SK-N-MC (cell line): ENCODE measurements around the gene SCFD2.

Experiments
- DNase-seq: peaks from one replicate; pipeline ENCODE4 v3.0.0-alpha.2; 2011; ENCODE audit warnings: low read depth, low spot score
- H3K27ac ChIP-seq: fragments of 200-600 bp; sonication (generic); 2 replicates; pipeline ENCODE4 v1.5.1; 2016; ENCODE audit warnings: mixed run types
- H3K36me3 ChIP-seq: fragments of 200-600 bp; sonication (generic); 2 replicates; pipeline ENCODE4 v1.6.1; 2017; ENCODE audit warnings: antibody characterized with exemption, low read length, mixed read lengths; ENCODE audit not compliant: insufficient read depth
- H3K4me3 ChIP-seq: fragments of 200-600 bp; sonication (generic); 2 replicates; pipeline ENCODE4 v1.5.1; 2016
- H3K9ac ChIP-seq: fragments of 200-600 bp; sonication (generic); 2 replicates; pipeline ENCODE4 v1.8.0; 2017; ENCODE audit warnings: mixed run types, mixed read lengths; ENCODE audit not compliant: insufficient read length
- H3K9me3 ChIP-seq: fragments of 200-600 bp; sonication (generic); 2 replicates; pipeline ENCODE4 v1.6.1; 2017; ENCODE audit warnings: low read depth, mild to moderate bottlenecking, antibody characterized with exemption, low read length, moderate library complexity, mixed read lengths
- EZH2 ChIP-seq: fragments of 200-600 bp; sonication (generic); IDR thresholded peaks from one replicate; pipeline ENCODE4 v1.6.1; 2017; ENCODE audit warnings: antibody characterized with exemption
- FOXP2 ChIP-seq: optimal IDR thresholded peaks from 2 replicates; pipeline ENCODE3; 2011; ENCODE audit warnings: mild to moderate bottlenecking, moderate library complexity; ENCODE audit not compliant: insufficient read depth; ENCODE audit errors: extremely low read length, control extremely low read depth
- POLR2AphosphoS5 ChIP-seq: IDR thresholded peaks from 2 replicates; pipeline ENCODE4 v1.6.1; 2012; ENCODE audit warnings: mild to moderate bottlenecking, low read depth, low read length, borderline replicate concordance

SCFD2 gene

GRCh38 chr4:53009824-53010223 is 356.0 kb downstream of the SCFD2 start:
- no peaks in the 10 kb centered on the region for H3K36me3 ChIP-seq
- H3K9ac ChIP-seq, result no peak overlapping the region
- no peak overlapping the region for H3K4me3 ChIP-seq
- no peak for DNase-seq
- H3K27ac ChIP-seq, result no peak overlapping the region
- no peaks in the 10 kb centered on the region for H3K9me3 ChIP-seq
- TF ChIP-seq EZH2, result no peak

GRCh38 chr4:53007024-53007423 is 358.8 kb downstream of the SCFD2 start:
- Histone ChIP-seq H3K9me3 (no peaks in the 10 kb centered on the region), H3K27ac (no peak overlapping the region), H3K36me3 (no peaks in the 10 kb centered on the region), H3K4me3 (no peak overlapping the region), H3K9ac (no peak overlapping the region)
- DNase-seq, result no peak
- no peak for TF ChIP-seq POLR2AphosphoS5
- TF ChIP-seq EZH2, result no peak
- TF ChIP-seq FOXP2, result no peak

- no peak overlapping the region for H3K4me3 ChIP-seq
- no peak overlapping the region for H3K9ac ChIP-seq
- TF ChIP-seq FOXP2 (no peak), POLR2AphosphoS5 (no peak), EZH2 (no peak)
- no peak overlapping the region for H3K27ac ChIP-seq
- H3K9me3 ChIP-seq, result no peaks in the 10 kb centered on the region
- H3K36me3 ChIP-seq, result no peaks in the 10 kb centered on the region
- no peak for DNase-seq
Observed at GRCh38 chr4:53005808-53006207, 360.1 kb downstream of the SCFD2 start.

GRCh38 chr4:53005149-53005546 is 360.7 kb downstream of the SCFD2 start:
- Histone ChIP-seq H3K36me3 (no peaks in the 10 kb centered on the region), H3K9ac (no peak overlapping the region), H3K9me3 (no peaks in the 10 kb centered on the region), H3K4me3 (no peak overlapping the region), H3K27ac (no peak overlapping the region)
- TF ChIP-seq POLR2AphosphoS5 (no peak), FOXP2 (no peak), EZH2 (no peak)
- no peak for DNase-seq

- H3K9me3 ChIP-seq, result no peaks in the 10 kb centered on the region
- DNase-seq, result no peak
- no peaks in the 10 kb centered on the region for H3K36me3 ChIP-seq
- no peak overlapping the region for H3K9ac ChIP-seq
- TF ChIP-seq FOXP2 (no peak), EZH2 (no peak), POLR2AphosphoS5 (no peak)
- H3K27ac ChIP-seq, result no peak overlapping the region
- no peak overlapping the region for H3K4me3 ChIP-seq
Observed at GRCh38 chr4:53004497-53005148, 361.2 kb downstream of the SCFD2 start.

GRCh38 chr4:53003959-53004358 is 361.9 kb downstream of the SCFD2 start:
- no peak for DNase-seq
- Histone ChIP-seq H3K36me3 (no peaks in the 10 kb centered on the region), H3K9me3 (no peaks in the 10 kb centered on the region), H3K4me3 (no peak overlapping the region), H3K9ac (no peak overlapping the region), H3K27ac (no peak overlapping the region)
- no peak for TF ChIP-seq FOXP2
- no peak for TF ChIP-seq EZH2
- TF ChIP-seq POLR2AphosphoS5, result no peak

GRCh38 chr4:53000560-53000959 is 365.3 kb downstream of the SCFD2 start:
- no peak overlapping the region for H3K4me3 ChIP-seq
- no peaks in the 10 kb centered on the region for H3K36me3 ChIP-seq
- H3K9me3 ChIP-seq, result no peaks in the 10 kb centered on the region
- DNase-seq, result no peak
- no peak overlapping the region for H3K9ac ChIP-seq
- no peak overlapping the region for H3K27ac ChIP-seq
- TF ChIP-seq POLR2AphosphoS5 (no peak), EZH2 (no peak), FOXP2 (no peak)

GRCh38 chr4:52999626-53000025 is 366.2 kb downstream of the SCFD2 start:
- Histone ChIP-seq H3K27ac (no peak overlapping the region), H3K36me3 (no peaks in the 10 kb centered on the region), H3K9ac (no peak overlapping the region), H3K4me3 (no peak overlapping the region), H3K9me3 (no peaks in the 10 kb centered on the region)
- no peak for TF ChIP-seq POLR2AphosphoS5
- TF ChIP-seq FOXP2, result no peak
- TF ChIP-seq EZH2, result no peak
- DNase-seq, result no peak

GRCh38 chr4:52998413-52998812 is 367.4 kb downstream of the SCFD2 start:
- no peaks in the 10 kb centered on the region for H3K36me3 ChIP-seq
- no peak for DNase-seq
- TF ChIP-seq FOXP2 (no peak), POLR2AphosphoS5 (no peak), EZH2 (no peak)

GRCh38 chr4:52997132-52997416 is 368.8 kb downstream of the SCFD2 start:
- no peaks in the 10 kb centered on the region for H3K9me3 ChIP-seq
- H3K9ac ChIP-seq, result no peak overlapping the region
- TF ChIP-seq POLR2AphosphoS5 (no peak), FOXP2 (no peak), EZH2 (no peak)
- H3K27ac ChIP-seq, result no peak overlapping the region
- no peak for DNase-seq
- no peak overlapping the region for H3K4me3 ChIP-seq
- no peaks in the 10 kb centered on the region for H3K36me3 ChIP-seq

More at GRCh38 chr4:52998413-52998812, 367.4 kb downstream of the SCFD2 start:
- Histone ChIP-seq H3K4me3 (no peak overlapping the region), H3K9ac (no peak overlapping the region), H3K27ac (no peak overlapping the region), H3K9me3 (no peaks in the 10 kb centered on the region)
